Renal cortex interstitium (tissue), 15 donors: Measurements from ENCODE around the gene FLT1. TPM values are rescaled to one million over a fixed set of nuclear protein-coding genes. Genes with fewer than 3 reads are reported as not detected.

Experiments used
- DNase-seq, 11 donors: peaks; one replicate each; pipeline ENCODE4 v3.0.0-alpha.2; 2013; ENCODE audit warnings: low read depth in 9 of 11, low spot score in 4 of 11; ENCODE audit errors: extremely low read depth in 1 of 11
- long read RNA-seq, 16 experiments: transcript quantifications; one replicate each; lab custom pipeline, GENCODE V29; 2026
- polyA plus RNA-seq, 3 donors: library from polyadenylated mRNA; unstranded; fragments of 120-200 nt; gene quantifications; one replicate each; pipeline ENCODE4 v1.2.1, GENCODE V29; 2013; ENCODE audit not compliant: insufficient read length in 3 of 3

FLT1 gene, protein sequence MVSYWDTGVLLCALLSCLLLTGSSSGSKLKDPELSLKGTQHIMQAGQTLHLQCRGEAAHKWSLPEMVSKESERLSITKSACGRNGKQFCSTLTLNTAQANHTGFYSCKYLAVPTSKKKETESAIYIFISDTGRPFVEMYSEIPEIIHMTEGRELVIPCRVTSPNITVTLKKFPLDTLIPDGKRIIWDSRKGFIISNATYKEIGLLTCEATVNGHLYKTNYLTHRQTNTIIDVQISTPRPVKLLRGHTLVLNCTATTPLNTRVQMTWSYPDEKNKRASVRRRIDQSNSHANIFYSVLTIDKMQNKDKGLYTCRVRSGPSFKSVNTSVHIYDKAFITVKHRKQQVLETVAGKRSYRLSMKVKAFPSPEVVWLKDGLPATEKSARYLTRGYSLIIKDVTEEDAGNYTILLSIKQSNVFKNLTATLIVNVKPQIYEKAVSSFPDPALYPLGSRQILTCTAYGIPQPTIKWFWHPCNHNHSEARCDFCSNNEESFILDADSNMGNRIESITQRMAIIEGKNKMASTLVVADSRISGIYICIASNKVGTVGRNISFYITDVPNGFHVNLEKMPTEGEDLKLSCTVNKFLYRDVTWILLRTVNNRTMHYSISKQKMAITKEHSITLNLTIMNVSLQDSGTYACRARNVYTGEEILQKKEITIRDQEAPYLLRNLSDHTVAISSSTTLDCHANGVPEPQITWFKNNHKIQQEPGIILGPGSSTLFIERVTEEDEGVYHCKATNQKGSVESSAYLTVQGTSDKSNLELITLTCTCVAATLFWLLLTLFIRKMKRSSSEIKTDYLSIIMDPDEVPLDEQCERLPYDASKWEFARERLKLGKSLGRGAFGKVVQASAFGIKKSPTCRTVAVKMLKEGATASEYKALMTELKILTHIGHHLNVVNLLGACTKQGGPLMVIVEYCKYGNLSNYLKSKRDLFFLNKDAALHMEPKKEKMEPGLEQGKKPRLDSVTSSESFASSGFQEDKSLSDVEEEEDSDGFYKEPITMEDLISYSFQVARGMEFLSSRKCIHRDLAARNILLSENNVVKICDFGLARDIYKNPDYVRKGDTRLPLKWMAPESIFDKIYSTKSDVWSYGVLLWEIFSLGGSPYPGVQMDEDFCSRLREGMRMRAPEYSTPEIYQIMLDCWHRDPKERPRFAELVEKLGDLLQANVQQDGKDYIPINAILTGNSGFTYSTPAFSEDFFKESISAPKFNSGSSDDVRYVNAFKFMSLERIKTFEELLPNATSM (N-terminal part only)
- 10 to 100 TPM; 39.1 to 52.1 (median 40.4) TPM for polyA plus RNA-seq
- long read RNA-seq, donor 1, full-length matches to known transcripts, result 1 of 1 reads
- long read RNA-seq, donor 1, partial matches to known transcripts, result 0 of 1 reads
- long read RNA-seq, donor 1, other reads (novel, unspliced or antisense), result 0 of 1 reads
- long read RNA-seq, donor 2, full-length matches to known transcripts, result 4 of 9 reads
- long read RNA-seq, donor 2, partial matches to known transcripts, result 5 of 9 reads
- long read RNA-seq, donor 2, other reads (novel, unspliced or antisense), result 0 of 9 reads
- long read RNA-seq, donor 3, full-length matches to known transcripts, result 7 of 7 reads
- long read RNA-seq, donor 3, partial matches to known transcripts, result 0 of 7 reads
- long read RNA-seq, donor 3, other reads (novel, unspliced or antisense), result 0 of 7 reads
- long read RNA-seq, donor 4, full-length matches to known transcripts, result 1 of 1 reads
- long read RNA-seq, donor 4, partial matches to known transcripts, result 0 of 1 reads
- long read RNA-seq, donor 4, other reads (novel, unspliced or antisense), result 0 of 1 reads
- long read RNA-seq, donor 5, result 0 reads
- long read RNA-seq, donor 6, full-length matches to known transcripts, result 3 of 3 reads
- long read RNA-seq, donor 6, partial matches to known transcripts, result 0 of 3 reads
- long read RNA-seq, donor 6, other reads (novel, unspliced or antisense), result 0 of 3 reads
- long read RNA-seq, donor 7, full-length matches to known transcripts, result 4 of 4 reads
- long read RNA-seq, donor 7, partial matches to known transcripts, result 0 of 4 reads
- long read RNA-seq, donor 7, other reads (novel, unspliced or antisense), result 0 of 4 reads
- long read RNA-seq, donor 8, full-length matches to known transcripts, result 3 of 3 reads
- long read RNA-seq, donor 8, partial matches to known transcripts, result 0 of 3 reads
- long read RNA-seq, donor 8, other reads (novel, unspliced or antisense), result 0 of 3 reads
- long read RNA-seq, donor 9, full-length matches to known transcripts, result 1 of 1 reads
- long read RNA-seq, donor 9, partial matches to known transcripts, result 0 of 1 reads
- long read RNA-seq, donor 9, other reads (novel, unspliced or antisense), result 0 of 1 reads
- long read RNA-seq, donor 10, full-length matches to known transcripts, result 3 of 3 reads
- long read RNA-seq, donor 10, partial matches to known transcripts, result 0 of 3 reads
- long read RNA-seq, donor 10, other reads (novel, unspliced or antisense), result 0 of 3 reads
- long read RNA-seq, donor 11, full-length matches to known transcripts, result 3 of 3 reads
- long read RNA-seq, donor 11, partial matches to known transcripts, result 0 of 3 reads
- long read RNA-seq, donor 11, other reads (novel, unspliced or antisense), result 0 of 3 reads
- long read RNA-seq, donor 12, result 0 reads
- long read RNA-seq, donor 13, result 0 reads
- long read RNA-seq, donor 14, full-length matches to known transcripts, result 5 of 5 reads
- long read RNA-seq, donor 14, partial matches to known transcripts, result 0 of 5 reads
- long read RNA-seq, donor 14, other reads (novel, unspliced or antisense), result 0 of 5 reads
- long read RNA-seq, donor 15, full-length matches to known transcripts, result 1 of 1 reads
- long read RNA-seq, donor 15, partial matches to known transcripts, result 0 of 1 reads
- long read RNA-seq, donor 15, other reads (novel, unspliced or antisense), result 0 of 1 reads
- long read RNA-seq, donor 16, full-length matches to known transcripts, result 6 of 11 reads
- long read RNA-seq, donor 16, partial matches to known transcripts, result 5 of 11 reads
- long read RNA-seq, donor 16, other reads (novel, unspliced or antisense), result 0 of 11 reads

DNA sequence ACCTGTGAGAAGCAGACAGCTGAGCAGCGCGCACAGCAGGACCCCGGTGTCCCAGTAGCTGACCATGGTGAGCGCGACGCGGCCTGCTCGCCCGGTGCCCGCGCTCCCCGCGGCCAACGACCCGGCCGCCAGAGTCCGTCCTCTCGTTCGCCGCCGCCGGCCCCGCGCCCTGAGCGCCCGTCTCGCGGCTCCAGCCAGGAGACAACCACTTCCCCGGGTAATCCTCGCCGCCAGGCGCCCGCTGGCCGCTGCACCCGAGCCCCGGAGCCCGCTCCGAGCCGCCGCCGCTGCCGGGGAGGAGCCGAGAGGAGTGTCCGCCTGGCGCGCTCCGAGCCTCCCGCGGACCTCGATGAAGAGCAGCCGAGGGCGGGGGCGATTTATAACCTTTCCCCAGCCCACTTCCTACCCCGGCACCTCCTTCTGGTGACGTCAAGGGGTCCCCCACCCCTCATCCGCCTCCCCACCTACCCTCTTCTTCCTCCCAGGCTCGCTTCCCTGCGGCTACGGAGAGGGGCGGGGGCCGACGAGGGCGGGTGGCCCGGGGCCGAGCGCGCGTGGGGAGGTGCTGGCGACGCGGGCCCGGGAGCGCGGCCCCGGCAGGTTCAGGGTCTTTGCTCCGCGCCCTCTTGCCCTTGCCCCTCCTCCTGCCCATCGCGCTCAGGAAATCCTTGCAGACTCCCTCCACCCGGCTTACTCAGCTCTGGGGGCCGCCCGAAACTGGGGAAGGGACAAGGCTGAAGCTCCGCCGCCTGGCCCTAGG is at the start of gene FLT1:
Gene FLT1 (minus strand): TSS at position 351 of the 760 bp plus-strand sequence. CDS start 285 bp downstream, at position 66.
- DNase-seq, result peak in 2 of 11 donors; percentile 23 to 25

DNA sequence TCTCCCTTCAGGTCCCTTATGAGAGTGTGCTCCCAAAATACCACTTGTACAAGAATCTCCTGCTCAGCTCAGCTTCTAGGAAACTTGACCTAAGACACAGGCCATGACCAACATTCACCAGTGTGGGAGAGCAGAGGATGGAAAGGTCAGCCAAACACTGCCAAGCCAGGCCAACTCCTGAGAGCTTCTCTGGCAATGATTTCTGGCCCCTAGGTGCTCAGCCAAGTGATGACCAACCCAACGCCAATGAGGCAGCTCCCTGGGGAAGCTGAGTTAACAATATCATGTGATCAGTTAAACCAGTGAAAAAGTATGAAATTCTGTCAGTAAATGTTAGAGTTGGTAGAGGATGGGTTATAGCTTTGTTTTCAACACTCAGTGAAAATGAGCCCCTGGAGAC is 49.1 kb upstream of the FLT1 start:
- DNase-seq, result no peak

DNA sequence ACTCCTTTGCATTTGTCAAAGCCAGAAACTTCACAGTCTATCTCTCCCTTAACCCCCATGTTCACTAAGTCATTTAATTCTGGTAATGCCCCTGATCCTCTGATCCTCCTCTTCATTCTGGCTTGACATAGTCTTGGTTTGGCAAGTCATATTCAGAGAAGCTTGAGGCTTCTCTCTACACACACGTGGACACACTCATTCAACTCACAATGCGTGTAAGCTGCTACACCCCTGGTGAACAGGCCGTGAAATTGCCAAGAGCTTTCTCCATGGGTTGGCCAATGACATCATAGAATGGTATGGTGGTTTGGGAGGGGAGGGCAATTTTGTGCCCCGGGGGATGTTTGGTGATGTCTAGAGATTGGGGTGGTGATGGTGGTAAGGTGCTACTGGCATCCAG is 47.9 kb upstream of the FLT1 start:
- DNase-seq, result no peak

DNA sequence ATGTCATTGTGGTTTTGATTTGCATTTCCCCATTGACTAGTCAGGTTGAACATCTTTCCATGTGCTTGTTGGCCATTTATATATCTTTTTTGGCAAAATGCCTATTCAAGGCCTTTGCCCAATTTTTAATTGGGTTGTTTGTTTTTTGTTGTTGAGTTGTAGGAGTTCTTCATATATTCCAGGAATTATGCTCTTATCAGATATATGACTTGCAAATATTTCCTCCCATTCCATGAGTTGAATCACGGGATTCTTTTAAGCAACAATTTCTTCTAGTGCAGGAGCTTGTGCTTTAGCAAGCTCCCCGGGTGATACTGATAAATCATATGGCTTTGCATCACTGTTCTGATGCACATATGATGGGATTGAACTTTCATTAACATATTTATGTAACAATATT is 47.0 kb upstream of the FLT1 start:
- no peak for DNase-seq

DNA sequence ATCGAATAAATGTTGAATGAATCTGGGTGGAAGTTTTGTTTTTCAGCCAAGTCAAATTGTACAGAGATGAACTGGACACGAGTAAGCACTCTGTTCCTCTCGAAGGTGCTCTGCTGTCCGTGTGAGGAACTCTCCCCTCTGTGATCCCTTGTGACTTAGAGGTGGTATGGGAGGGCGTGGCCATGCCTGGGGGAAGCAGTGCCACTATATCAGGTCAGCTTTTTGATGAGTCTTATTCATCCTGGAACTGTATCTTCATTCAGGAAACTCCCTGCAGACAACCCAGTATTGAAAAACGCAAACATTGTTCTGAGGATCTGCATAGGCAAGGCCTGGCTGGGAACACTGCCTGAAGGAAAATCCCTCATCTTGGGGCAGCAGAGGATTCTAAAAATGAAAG is 45.7 kb upstream of the FLT1 start:
- no peak for DNase-seq

DNA sequence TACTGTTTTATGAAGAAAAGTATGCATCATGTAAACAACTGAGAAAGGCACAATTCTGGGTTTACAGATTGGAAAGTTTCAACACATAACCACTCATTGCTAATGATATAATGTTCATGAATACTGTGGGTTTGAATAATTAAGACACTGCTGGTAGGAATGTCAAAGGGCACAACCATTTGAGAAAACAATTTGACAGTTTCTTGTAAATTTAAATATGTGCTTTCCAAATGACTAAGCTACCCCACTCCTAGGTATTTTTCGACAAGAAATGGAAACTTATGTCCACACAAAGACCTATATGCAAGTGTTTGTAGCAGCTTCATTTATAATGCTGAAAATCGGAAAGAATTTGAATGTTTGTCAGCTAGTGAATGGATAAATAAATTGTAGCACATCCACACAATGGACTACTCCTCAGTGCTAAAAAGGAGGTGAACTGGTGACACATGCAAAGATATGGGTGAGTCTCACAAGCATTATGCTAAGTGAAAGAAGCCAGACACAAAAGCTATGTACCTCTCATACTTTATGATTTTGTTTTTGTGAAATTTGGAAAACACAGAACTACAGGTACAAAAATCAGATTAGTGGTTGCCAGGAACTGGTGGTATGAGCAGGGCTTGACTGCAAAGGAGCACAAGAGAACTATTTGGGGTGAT is 44.8 kb upstream of the FLT1 start:
- DNase-seq, result no peak

DNA sequence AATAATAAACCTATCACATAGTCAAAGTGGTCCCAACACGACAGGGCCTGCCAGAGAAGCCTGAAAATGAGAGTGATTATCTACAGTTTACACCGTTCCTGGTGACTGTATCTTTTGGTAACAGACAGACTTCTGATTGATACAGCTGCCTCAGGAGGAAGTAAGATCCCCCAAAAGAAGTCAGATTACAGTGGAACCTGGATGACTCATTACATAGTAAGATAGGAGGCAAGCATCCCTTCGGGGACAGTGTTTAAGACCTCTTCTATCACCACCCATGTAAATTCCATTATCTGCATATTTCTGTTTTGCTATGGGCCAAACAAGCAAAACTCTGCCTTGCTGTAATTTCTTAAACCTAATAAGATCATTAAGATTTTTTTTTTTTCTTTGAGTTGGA is 44.0 kb upstream of the FLT1 start:
- no peak for DNase-seq

DNA sequence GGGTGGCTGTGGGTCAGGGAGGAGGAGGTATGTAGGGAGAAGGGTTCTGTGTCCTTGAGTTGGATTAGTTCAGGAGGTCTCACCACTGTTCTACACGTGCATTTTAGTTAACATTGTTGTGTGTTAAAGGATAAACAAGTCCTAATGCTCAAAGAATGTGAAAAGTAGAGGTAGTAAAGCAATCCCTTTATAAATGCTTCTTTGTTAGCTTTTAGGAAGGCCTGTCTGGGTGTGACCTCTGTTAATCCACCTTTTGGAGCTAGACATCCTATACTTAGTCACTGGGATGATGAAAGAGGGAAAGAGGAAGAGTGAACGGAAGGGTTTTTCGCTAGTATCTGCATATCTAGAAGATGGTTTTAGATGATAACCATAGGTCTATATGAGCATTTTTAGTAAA is 42.2 kb upstream of the FLT1 start:
- DNase-seq, result no peak

DNA sequence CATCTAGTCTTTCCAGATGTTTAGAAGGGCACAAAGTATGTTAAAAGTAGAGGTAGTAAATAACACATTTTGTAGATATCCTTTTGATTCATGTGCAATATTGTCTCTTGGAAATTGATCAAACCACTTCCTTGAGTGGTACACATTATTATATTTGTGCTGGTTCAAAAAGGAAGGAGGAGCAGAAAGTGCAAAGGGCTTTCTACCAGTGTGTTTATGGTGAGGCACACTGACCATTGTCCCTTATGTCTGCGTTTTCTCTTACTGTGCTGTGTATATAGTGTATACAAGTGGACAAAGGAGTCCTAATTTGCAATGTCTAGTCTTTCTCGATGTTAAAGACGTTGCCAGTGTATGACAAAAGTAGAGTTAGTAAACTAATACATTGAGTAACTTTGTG is 41.4 kb upstream of the FLT1 start:
- no peak for DNase-seq

DNA sequence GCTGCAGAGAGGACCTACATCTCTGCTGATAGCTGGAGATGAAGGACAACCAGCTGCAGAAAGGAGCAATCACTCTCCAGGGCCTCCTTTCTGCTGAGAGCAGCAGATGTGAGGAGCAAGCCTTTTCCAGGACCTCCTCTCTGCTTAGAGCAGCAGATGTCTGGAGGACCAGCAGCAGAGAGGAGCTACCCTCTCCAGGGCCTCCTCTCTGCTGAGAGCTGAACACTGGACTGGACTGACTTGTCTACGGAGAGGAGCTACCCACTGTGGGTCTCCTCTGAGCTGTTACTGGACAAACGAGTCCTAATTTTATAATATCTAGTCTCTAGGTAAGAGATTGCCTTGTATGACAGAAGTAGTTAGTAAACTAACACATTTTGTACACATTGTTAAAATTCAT is 40.8 kb upstream of the FLT1 start:
- no peak for DNase-seq

DNA sequence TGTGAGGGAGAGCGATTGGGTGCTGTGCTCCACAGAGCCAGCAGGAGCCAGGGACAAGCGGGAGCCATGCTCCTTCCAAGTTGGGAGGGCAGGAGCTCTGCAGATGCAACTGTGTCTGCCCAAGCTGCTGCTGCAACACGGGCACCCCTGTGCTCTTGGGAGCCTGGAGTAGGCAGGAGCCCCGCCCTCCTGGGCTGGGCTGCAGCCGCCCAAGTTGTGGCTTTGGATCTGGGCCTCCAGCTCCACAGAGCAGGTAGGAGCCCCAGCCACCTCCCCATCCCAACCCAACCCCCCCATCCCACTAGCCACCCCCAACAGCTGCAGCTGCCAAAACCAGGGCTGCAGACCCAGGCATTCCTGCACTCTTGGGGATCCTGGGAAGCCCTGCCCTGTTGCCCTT is 39.9 kb upstream of the FLT1 start:
- no peak for DNase-seq

DNA sequence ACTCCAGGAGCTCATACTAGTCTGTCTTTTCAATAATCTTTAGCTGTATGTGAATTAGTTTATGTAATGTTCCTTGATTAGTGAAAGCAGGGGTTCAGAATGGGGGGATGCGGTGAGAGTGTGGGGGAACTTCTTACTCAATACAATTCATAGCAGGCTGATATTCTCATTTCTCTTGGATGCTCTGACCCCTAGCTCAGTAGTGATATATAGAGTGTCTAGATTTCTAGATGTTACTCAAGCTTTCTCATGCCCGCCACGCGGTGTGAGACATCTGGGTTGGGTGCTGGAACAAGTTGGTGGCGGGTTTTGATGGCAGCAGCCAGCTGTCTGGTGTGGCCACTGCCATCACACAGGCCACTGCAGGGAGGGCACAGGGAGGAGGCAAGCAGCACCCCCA is 39.3 kb upstream of the FLT1 start:
- no peak for DNase-seq

DNA sequence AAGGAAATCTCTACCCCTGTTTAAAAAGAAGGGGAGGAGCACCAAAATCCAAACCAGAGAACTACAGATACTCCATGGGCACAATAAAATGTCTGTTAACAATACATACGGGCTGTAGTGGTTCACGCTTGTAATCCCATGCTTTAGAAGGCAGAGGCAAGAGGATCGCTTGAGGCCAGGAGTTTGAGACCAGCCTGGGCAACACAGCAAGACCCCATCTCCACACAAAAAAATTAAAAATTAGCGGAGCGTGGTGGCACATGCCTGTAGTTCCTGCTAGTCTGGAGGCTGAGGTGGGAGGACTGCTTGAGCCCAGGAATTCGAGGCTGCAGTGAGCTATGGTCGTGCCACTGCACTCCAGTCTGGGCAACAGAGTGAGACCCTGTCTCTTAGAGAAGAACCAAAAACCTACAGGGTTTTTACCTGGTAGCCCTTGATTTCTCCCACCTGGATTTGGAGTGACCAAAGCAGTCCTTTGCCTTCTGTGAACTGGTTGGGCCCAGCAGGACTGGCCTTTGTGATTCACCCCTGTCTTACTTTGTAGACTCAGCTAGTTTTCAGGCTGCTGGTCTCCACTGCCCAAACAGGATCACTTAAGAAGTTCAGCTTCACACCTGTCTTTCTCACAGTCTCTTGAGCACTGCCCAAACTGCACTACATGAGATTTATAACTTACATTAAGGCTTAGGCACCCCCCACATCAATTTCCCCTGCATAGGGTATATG is 38.7 kb upstream of the FLT1 start:
- DNase-seq, result no peak

DNA sequence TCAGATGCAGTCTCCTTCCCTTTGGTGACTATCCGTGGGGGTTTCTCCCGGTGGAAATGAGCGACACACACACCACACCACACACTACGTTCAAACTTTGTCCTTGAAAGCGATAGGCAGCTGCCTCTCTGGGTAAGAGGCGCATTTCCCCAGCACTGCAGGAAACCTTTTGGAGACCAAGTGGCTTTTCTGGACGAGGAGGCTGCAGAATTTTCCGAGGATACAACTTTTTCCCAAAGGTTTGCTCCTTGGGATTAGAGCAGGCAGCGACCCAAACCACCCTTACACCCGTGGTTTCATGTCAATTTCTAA is 38.2 kb upstream of the FLT1 start:
- no peak for DNase-seq
